Central memory CD4-positive, alpha-beta T cell (primary cell): ENCODE data around the gene SENP6.
"Not testable (repeated sequence)": the region's sequence is repeated elsewhere in the genome, so short reads cannot be mapped to it uniquely, and the experiment has no call there.

Source experiments
- DNase-seq: peaks from one replicate; pipeline ENCODE4 v3.0.0; 2022
- total RNA-seq, 3 experiments: gene quantifications; one replicate each; lab custom pipeline; 2026; lab: John Stamatoyannopoulos, UW

SENP6 gene, protein sequence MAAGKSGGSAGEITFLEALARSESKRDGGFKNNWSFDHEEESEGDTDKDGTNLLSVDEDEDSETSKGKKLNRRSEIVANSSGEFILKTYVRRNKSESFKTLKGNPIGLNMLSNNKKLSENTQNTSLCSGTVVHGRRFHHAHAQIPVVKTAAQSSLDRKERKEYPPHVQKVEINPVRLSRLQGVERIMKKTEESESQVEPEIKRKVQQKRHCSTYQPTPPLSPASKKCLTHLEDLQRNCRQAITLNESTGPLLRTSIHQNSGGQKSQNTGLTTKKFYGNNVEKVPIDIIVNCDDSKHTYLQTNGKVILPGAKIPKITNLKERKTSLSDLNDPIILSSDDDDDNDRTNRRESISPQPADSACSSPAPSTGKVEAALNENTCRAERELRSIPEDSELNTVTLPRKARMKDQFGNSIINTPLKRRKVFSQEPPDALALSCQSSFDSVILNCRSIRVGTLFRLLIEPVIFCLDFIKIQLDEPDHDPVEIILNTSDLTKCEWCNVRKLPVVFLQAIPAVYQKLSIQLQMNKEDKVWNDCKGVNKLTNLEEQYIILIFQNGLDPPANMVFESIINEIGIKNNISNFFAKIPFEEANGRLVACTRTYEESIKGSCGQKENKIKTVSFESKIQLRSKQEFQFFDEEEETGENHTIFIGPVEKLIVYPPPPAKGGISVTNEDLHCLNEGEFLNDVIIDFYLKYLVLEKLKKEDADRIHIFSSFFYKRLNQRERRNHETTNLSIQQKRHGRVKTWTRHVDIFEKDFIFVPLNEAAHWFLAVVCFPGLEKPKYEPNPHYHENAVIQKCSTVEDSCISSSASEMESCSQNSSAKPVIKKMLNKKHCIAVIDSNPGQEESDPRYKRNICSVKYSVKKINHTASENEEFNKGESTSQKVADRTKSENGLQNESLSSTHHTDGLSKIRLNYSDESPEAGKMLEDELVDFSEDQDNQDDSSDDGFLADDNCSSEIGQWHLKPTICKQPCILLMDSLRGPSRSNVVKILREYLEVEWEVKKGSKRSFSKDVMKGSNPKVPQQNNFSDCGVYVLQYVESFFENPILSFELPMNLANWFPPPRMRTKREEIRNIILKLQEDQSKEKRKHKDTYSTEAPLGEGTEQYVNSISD
- 153 to 242 (median 186) reads per million in 3 experiments for total RNA-seq

DNA sequence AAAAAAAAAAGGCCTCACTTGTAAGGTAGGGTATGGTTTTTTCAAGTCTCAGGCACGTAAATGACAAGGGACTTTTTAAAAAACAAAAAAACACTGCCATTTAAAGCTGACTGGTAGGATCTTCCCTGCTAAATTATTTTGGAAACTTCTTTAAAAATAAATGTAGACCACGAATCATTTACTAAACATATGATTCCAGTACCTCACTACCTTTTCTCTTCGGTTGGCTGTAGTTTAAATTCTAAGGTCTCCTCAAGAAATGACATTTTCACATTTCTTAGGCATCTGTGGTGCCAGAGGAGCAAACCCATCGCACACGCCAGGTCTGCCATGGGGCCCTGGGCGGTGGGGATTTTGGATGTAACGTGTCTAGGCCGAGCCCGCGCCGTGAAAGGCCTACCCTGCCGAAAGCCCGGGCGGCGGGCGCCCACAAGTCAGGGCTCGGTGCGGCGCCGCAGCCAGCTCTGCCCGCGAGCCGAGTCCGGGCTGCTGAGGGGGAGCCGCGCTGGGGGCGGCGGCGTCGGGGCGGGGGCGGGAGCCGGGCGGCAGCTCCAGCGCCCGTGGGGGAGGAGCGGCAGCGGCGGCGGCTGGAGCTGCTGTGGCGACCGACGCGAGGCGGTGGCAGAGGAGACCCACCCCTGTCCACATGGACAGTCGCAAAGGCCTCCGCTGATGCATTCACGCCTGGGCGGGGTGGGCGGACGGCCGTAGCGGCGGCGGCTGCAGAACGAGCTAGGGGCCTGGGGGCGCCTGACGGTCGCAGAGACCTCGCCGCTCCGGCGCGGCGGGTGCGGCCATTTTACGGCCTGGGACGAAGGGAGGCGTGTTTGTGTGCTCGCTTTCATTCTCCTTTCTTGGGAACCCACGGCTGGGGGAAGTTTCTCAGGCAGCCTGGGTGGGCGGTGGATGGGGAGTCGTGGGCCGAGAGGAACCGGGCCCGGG is at the start of gene SENP6:
Gene SENP6, plus strand, starts transcription at position 577 of the 942 bp plus-strand sequence. CDS start 645 bp downstream, outside the sequence.
- peak; percentile 76 for DNase-seq

DNA sequence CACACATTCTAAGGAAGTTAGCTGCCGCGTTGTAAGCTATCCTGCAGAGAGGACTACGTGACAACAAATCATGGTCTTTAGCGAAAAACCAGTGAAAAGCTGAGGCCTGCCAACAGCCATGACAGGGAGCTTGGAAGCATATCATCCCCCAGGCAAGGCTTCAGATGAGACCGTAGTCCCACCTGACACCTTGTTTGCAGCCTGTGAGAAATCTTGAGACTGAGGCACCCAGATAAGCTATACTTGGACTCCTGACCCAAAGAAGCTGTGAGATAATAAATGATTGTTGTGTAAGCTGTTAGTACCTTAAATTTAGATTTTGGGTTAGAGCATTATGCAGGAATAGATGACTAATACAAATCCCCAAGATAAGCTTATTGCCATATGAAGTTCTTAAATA is 45.4 kb upstream of the SENP6 start:
- no peak for DNase-seq

DNA sequence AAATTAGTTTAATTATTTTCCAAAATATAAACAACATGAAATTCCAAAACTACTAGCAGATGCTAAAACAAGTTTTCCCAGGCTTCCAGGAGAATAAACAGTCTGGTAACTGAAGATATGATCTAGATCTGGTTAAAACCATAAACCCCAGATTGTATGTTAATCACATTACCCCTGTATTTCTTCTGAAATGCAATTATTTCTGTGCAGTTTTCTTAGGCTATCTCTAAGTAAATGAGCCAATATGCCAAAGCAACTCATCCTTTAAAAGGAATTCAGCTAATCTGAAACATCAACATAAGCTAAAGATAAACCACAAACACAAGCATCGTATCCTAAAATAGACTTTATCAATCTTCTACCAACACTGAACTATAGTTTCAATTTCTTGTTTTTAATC is 44.6 kb upstream of the SENP6 start:
- no peak for DNase-seq

DNA sequence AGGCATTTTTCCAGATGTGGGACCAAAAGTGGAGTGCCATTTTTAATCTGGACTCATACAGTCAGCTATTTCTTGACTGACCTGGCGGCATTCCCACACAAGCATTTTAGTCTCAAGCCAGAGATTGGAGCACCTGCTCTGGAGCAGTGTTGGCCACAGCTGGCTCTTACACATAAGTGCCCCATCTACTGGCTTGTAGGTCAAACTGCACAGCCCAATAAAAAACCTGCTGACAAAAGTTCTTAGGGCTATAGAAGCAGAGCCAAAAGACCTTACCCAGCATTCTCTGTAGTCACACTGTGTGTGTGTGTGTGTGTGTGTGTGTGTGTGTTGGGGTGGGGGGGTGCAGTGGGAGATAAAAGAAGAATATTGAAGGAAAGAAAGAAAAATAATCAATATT is 38.6 kb upstream of the SENP6 start:
- peak; percentile 3 for DNase-seq

DNA sequence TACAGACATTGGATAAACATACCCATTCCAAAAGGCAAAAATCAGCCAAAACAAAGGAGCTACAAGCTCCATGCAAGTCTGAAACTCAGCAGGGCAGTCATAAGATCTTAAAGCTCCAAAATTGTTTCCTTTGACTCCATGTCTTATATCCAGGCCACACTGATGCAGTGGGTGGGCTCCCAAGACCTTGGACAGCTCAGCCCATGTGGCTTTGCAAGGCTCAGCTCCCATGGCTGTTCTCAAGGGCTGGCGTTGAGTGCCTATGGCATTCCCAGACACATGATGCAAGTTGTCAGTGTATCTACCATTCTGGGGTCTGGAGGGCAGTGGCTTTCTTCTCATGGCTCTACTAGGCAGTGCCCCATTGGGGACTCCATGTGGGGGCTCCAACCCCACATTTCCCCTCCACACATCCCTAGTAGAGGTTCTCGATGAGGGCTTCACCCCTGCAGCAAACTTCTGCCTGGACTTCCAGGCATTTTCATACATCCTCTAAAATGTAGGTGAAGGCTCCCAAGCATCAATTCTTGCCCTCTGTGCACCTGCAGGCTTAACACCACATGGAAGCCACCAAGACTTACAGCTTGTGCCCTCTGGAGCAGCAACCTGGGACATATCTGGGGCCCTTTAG is 35.4 kb upstream of the SENP6 start:
- no peak for DNase-seq

DNA sequence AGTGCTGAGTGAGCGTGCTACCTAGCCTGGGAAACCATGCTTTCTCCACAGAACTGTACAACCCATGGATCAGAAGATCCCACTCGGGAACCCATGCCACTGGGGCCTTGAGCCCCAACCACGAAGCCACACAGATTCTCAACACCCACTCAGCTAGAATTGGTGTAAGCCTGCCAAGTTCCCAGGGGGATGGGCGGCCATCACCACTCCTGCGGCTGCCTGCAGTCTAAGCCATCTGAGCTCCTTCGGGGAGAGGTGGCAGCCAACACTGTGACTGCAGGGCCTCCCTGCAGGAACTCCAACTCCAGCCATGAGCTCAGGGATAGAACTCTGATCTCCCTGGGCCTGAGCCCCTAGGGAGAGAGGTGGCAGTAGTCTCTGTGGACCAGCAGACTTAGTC is 33.6 kb upstream of the SENP6 start:
- DNase-seq = no peak

DNA sequence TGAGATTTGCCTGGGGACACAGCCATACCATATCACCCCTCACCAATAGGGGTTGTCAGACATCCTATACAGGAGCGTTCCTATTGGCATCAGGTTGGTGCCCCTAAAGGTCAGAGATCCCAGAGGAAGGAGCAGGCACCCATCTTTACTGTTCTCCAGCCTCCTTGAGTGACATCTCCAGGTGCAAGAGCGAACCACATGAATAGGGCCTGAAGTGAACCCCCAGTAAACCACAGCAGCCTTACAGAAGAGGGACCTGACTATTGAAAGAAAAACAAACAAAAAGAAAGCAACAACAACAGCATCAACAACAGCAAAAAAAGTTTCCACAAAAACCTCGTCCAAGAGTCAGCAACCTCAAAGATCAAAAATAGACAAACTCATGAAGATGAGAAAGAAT is 32.7 kb upstream of the SENP6 start:
- no peak for DNase-seq

DNA sequence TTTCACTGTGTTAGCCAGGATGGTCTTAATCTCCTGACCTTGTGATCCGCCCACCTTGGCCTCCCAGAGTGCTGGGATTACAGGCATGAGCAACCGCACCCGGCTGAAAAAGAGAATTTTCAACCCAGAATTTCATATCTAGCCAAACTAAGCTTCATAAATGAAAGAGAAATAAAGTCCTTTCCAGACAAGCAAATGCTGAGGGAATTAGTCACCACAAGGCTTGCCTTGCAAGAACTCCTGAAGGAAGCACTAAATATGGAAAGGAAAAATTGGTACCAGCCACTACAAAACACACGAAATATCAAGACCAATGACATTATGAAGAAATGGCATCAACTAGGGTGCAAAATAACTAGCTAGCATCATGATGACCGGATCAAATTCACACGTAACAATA is 31.0 kb upstream of the SENP6 start:
- DNase-seq = not testable (repeated sequence)

DNA sequence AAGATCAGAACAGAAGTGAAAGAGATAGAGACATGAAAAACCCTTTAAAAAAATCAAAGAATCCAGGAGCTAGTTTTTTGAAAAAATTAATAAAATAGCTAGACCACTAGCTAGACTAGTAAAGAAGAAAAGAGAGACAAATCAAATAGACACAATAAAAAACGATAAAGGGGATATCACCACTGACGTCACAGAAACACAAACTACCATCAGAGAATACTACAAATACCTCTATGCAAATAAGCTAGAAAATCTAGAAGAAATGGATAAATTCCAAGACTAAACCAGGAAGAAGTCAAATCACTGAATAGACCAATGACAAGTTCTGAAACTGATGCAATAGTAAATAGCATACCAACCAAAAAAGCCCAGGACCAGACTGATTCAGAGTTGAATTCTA is 29.6 kb upstream of the SENP6 start:
- DNase-seq = no peak

DNA sequence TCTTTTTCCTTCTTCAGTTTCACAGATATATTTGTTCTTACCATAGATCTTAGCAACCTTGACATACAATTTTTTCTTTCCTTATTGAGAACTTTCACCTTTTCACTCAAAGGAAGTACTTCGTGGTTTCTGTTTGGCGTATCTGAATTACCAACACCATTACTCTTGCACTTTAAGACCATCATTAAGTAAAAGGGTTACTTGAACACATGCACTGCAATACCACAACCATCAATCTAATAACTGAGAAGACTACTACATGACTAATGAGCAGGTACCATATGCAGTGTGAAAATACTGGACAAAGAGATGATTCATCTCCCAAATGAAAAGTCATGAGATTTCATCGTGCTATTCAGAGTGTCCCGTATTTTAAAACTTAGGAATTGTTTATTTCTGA is 21.7 kb upstream of the SENP6 start:
- DNase-seq = no peak

DNA sequence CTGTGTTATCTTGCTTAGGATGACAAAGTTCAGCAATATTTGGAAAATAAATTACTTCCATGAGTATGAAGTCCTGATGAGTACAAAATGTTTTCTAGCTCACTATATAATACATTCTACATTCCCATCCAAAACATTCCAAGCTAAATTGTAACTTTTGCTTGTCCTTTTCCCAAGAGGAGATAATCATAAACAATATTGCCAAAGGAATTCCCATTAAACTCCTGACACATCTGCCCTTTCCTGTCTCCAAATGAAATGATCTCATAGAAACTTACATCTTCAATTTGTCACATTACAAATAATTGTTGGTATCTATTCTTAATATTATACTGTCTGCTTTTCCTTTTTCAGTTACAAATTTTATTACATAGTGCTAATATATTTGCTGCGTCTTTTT is 20.4 kb upstream of the SENP6 start:
- no peak for DNase-seq

DNA sequence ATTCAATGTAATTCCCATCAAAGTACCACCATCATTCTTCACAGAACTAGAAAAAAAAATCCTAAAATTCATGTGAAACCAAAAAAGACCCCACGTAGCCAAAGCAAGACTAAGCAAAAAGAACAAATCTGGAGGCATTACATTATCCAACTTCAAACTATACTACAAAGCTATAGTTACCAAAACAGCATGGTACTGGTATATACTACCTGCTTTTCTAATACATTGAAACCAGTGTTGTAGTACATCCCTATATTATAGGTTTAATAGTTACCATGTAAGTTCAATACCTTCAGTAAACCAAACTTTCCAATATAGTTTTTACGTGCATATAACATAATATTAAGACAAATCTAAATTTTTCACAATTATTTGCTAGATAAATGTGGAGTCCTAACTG is 17.1 kb upstream of the SENP6 start:
- DNase-seq = not testable (repeated sequence)

DNA sequence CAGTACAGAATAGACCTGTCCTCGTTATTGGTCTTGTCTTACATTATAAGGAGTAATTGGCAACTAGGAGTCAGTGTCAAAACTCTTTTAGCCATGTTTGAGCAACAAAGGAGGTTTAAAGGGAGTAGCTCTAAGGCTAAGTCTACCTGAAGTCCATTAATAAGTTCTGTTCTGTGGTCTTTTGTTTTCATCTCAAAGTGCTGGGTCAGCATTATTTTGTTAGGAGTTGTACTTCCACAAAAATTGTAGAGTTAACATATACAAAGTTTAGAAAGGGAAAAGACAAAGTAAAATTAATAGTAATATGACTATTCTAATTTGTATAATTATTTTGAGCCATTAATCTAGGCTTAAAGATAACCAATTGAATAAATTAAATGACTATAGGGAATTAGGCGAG is 12.7 kb upstream of the SENP6 start:
- DNase-seq = no peak

DNA sequence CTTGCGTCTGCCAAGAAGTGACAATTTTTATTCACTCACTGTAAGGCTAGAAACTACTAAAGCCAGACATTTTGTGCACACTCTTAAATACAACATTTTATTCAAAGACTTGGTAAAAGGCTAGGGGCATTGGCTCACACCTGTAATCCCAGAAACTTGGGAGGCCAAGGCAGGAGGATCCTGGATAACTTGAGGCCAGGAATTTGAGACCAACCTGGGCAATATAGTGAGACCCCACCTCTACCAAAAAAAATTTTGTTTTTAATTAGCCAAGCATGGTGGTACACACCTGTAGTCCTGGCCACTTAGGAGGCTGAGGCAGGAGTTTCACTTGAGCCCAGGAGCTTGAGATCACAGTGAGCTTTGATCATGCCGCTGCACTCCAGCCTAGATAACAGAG is 11.3 kb upstream of the SENP6 start:
- DNase-seq = no peak

DNA sequence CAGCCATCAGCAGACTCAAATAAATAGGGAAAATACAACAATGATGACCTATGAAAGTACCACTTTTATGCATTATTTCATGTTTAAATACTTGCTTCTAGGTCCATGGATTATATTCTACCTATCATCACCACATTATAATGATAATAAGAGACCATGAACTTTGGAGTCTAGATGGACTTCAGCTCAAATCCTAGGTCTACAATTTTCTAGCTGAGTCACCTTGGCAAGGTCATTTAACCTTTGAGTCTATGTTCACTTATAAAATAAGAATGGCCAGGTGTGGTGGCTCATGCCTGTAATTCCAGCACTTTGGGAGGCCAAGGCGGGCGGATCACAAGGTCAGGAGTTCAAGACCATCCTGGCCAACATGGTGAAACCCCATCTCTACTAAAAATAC is 5.3 kb upstream of the SENP6 start:
- DNase-seq = not testable (repeated sequence)

DNA sequence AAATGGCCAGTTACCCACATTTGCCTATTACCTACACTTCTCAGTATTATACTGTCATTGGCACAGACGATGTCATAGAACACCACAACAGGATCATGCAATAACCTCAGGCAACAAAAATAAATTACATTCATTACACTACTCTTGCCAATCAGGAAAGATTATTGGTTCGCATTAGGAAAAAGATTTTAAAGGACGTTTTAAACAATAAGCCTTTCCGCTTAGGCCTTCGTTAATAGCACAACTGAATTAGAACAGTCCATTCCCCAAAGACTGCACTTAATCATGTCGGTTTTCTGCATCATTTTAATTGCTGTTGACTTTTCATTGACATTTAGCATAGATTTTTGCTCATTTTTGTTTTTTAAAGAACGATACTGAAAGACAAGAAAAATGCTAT is 912 bp upstream of the SENP6 start:
- no peak for DNase-seq

DNA sequence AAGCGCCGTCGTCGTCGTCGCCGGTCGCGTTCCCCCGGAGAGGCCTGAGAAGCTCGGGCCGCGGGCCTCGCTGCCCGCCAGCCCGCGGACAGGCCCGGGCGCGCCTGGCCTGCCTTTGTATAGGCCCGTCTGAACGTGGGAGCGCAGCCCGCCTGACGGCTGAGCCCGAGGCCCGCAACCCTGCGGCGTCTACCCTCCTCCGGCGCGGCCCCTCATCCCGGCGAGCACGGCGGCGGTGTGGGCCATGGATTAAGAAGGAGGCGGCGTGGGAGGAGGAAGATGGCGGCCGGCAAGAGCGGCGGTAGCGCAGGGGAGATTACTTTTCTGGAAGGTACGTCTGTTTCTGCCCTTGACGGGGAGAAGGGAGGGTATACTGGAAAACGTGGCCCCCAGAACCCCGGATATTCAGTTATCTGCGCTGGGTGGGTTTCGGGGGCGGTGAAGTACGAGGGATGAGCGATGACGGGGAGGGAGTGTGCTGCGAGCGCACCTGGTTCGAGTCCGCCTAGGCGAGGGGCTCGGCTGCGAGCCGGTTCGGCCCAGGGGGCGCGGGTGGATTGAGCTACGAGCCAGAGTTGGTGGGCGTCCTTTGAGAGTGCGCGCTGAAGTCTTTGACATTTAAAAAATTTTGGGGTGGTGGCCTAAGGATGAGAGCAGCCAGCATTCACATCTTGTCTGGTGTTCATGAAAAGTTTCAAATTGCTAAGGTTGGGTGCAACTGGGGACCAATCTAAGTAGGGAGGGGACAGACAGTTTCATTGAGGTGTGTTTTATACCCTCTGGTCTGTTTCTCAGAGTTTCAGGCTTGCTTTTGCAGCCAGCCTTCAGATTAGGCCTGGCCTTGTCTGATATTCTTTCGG is 796 bp downstream of the SENP6 start:
- peak; percentile 67 for DNase-seq

DNA sequence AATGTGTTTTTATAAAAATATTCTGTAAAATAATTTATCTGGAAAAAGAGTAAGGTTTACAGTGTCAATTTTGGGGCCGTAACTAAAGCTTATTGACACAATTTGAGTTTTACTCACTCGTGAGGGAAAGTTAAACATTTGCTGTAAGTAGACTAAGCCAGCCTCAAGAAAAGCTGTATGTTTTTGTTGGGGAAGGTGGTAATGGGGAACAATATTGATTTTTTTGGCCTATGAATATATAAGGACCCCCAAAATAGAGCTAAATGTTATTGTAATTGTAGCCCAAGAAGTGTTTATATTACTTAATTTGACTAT is 1.4 kb downstream of the SENP6 start:
- no peak for DNase-seq

DNA sequence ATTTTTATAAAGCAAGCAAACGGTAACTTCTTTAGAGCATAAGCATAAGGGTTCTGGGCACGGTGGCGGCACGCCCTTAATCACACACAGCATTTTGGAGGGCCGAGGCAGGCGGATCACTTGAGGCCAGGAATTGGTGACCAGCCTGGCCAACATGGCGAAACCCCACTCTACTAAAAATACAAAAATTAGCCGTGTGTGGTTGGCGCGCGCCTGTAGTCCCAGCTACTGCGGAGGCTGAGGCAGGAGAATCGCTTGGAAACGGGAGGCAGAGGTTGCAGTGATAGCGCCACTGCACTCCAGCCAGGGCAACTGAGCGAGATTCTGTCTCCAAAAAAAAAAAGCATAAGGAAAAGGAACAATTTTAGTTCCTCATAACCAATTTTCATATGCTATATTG is 2.6 kb downstream of the SENP6 start:
- no peak for DNase-seq

DNA sequence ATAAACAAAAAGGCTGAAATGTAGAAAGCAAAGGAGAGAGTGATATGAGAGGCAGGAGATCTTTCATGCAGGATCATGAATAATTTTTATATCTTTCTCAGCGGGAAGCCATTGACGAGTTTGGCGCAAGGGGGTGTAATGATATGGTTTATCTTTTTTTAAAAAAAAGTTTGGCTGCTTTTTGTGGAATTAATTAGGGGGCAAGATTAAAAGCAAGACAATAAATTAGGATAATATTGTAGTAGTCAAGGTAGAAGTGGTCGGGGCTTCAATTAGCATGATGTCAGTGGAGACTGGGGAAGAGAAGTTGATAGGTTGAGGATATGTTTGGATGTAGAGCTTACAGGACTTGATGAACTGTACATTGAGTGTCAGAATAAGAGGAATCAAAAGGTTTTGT is 4.0 kb downstream of the SENP6 start:
- no peak for DNase-seq

DNA sequence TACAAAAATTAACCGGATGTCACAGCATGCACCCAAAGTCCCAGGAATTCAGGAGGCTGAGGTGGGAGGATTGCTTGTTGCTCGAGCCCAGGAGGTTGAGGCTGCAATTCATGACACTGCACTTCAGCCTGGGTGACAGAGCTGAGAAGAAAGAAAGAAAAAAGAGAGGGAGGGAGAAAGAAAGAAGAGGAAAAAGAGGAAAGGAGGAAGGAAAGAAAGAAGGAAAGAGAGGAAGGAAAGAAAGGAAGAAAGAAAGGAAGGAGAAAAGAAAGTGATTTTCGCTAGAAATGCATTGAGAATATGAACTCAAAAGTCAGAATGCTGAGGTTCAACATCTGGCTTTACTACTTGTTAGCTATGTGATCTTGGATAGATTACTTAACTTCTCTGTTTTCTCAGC is 6.6 kb downstream of the SENP6 start:
- no peak for DNase-seq
